NCI-H1436 treated with DMSO at 0.1 percent for 48 hours (cell line): ENCODE results near the gene INSYN2B.

ENCODE experiments used
- DNase-seq: peaks from one replicate; lab custom pipeline; 2025; lab: John Stamatoyannopoulos, UW

The INSYN2B gene

GRCh38 chr5:169889572-169889971, 90.7 kb downstream of the INSYN2B start:
- no peak for DNase-seq

GRCh38 chr5:169886677-169887076, 93.6 kb downstream of the INSYN2B start:
- DNase-seq: no peak

GRCh38 chr5:169886033-169886432, 94.3 kb downstream of the INSYN2B start:
- DNase-seq: no peak

GRCh38 chr5:169881702-169882303, 98.5 kb downstream of the INSYN2B start:
- DNase-seq: no peak

GRCh38 chr5:169880785-169881184, 99.5 kb downstream of the INSYN2B start:
- DNase-seq: no peak

GRCh38 chr5:169880012-169880663, 100.2 kb downstream of the INSYN2B start:
- DNase-seq: no peak

- DNase-seq: no peak
These were observed 103.9 kb downstream of the INSYN2B start for GRCh38 chr5:169876386-169876785.

DNA sequence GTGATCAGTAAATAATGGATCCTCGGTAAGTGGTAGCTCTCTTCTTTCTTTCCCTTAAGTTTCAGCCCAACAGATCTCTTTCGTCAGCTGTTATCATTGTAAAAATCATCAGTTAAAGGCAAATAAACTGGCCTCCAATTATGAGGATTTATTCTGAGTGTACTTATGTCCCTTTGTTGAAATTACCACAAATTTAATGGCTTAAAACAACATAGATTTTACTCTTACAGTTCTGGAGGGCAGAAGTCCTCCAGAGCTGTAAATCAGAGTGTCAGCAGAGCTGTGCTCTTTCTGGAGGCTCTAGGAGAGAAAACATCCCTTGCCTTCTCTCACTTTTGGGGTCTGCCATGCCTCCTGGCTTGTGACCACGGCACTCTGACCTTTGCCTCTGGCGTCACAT, 104.6 kb downstream of the INSYN2B start:
- DNase-seq: no peak

DNA sequence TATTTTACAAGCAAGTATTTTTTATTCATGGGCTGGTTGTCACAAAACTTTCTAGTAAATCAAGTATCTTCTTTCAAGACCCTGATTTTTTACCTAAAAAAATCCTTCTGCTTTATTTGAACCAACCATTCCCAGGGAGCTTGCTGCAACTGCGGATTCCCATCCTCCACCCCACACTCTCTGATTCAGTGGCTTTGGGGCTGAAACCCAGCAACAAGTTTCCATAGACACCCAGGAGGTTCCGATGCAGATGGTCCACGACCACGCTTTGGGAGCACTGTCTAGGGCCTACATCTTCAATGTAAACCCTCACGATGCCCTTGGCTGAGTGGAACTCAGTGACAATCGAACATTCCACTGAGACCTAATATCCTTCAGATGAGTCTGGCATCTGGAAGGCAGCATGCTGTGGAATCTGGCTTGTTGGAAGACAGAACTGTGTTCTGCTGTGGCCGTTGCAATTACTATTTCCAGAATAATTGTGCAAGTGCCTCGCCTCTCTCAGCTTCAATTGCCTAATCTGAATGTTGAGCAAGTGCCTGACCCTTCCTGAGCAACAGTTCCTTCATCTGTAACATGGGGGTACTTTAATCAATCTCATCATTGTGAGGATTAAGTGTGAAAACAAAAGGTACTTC, 105.1 kb downstream of the INSYN2B start:
- DNase-seq: no peak

GRCh38 chr5:169874621-169875020, 105.7 kb downstream of the INSYN2B start:
- no peak for DNase-seq

DNA sequence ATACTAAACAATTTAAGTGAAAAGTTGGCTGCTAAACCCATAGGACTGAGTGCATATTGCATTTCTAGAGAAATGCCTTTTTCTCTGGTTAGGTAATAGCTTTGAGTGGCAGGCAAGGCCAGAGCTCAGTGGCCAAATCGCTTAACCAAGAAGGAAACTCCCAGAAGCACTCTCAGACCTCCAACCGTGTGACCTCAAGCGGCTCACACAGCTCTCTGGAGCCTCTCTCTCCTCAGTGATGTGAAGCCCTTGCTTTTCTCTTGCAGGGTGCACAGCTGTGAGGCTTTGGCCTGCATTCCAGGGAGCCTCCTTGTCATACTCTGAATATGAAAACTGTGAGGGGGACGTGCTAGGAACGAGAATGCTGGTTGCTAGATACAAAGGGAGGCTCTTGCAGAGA, 106.7 kb downstream of the INSYN2B start:
- no peak for DNase-seq

DNA sequence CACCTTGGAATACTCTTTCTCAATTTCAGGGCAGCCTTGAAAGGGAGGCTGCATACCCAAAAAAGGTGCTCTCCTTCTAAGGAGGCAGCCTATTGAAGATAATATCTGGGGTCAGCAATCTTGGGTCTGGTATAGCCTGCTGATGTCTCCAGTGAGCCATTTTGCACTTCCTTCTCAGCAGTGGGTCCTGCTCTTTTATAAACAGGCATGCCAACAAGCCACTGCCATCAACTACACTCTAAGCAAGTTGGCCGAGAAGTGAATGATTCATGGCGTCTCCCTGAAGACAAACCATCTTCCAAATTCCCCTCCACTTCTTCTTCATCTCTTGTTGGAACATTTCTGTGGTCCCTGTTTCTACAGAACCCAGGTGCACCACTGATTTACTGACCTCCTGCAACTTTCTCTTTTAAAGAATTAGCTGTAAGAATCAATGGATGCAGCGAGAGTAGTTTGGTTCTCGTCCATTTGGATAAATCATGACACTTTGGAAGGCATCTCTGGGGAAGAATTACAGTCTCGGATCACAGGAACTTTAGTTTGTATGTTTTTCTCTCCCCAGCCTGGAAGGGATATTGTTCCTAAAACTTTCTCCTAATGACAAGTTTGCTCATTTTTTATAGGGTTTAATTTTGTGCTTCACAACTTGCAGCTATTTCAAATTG, 108.3 kb downstream of the INSYN2B start:
- DNase-seq: no peak

- DNase-seq: no peak
These were observed 110.1 kb downstream of the INSYN2B start for GRCh38 chr5:169870211-169870610.

DNA sequence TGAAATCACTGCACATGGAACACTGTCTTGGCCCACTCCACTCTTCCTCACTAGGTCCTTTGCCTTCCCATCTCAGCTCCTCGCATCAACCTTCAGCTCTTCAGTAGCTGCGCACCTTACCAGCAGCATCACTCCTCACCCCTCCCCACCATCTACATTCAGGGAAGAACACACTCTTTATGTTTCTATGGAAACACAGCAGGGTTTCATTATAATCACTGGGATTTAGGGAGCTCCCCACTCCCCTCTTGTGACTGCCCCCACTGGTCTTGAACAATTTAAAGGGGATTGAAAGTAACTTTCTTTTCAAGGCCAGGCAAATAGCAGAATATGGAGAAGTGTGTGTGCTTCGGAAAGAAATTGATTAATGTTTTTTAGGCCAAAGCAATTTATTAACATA, 111.2 kb downstream of the INSYN2B start:
- DNase-seq: no peak

- DNase-seq: no peak
These were observed 112.9 kb downstream of the INSYN2B start for GRCh38 chr5:169867347-169867746.

- DNase-seq: no peak
These were observed 115.8 kb downstream of the INSYN2B start for GRCh38 chr5:169864483-169864882.

DNA sequence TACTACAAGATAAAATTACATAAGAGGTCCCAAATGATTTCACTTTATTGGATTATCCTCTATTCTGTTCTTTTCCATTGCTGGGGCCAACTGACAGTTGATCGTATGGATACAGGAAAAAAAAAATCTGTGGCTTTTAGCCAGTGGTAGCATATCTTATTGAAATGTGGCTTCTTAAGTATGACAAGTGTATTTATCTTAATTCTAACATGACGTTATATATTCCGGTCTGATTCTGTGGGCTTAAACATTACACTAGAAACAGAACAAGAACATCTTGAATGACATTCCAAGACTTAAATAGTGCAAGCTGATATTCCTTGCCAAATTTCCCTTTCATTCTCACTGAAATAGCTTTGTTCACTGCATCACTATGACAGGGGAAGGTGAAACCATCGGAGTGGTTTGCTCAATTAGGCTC, 117.9 kb downstream of the INSYN2B start:
- no peak for DNase-seq

- DNase-seq: no peak
These were observed 118.4 kb downstream of the INSYN2B start for GRCh38 chr5:169861934-169862333.

DNA sequence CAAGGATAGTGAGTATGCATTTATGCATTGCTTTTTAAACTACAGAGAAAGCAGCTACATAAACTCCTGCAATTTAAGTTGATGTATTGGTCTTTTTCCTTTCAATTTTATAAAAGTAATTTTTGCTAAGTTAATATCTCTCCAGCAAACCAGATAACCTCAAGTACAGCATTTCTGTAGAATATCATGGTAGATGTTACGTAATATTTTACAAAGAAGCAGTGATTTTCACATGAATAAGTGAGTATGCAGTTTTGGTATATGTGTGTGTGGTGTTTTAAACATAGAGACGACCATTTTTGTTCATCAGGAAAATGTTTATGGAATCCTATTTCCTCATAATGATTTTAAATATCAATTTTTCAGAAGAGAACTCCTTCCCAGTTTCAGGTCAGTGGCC, 118.9 kb downstream of the INSYN2B start:
- DNase-seq: no peak

DNA sequence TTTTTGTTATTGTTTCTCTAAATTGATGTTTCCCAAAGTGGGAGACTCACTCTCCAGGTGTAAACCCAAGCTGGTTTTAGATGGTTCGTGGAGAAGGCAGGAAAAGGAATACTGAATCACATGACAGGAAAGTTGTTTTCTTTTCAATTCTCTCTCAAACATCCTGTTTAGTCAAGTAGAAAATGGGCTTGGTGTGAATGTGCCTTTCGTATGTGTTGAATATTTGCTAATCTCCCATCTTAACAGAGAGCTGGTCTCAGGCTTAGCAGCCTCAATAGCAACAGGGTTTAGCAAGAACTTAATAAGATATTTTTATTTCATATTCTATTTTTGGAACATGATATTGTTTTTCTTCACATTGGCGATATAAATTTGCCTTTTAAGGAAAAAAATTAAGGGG, 119.7 kb downstream of the INSYN2B start:
- no peak for DNase-seq

- no peak for DNase-seq
These were observed 123.7 kb downstream of the INSYN2B start for GRCh38 chr5:169856571-169856970.

- DNase-seq: no peak
These were observed 128.9 kb downstream of the INSYN2B start for GRCh38 chr5:169851321-169851850.

DNA sequence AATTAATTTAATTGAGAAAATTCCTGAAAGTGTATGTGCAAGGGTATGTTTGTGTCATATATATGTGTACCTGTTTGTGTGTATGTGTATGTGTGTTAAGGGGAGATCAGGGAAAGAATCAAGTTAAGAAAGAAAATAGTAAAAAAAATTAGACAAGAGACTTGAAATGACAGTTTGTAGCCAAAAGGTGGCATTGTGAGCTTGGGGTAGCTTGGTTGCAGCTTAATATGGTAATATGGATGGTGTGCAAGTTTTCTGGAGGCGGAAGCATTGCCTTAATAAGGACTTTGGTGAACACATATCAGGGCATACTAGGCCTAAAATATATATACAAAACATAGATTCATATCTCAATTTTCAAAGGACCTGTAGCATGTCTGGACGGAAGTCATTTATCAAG, 129.9 kb downstream of the INSYN2B start:
- no peak for DNase-seq
